Activated CD8-positive, alpha-beta memory T cell treated with anti-CD3 and anti-CD28 coated beads, Interleukin-2, amount 10 ng/mL, durations not matched to agents 7 days and 5 days (primary cell): ENCODE data around the gene MOGAT1. TPM values are rescaled to one million over a fixed set of nuclear protein-coding genes. Genes with fewer than 3 reads are reported as not detected.
"Not testable (repeated sequence)": the region's sequence is repeated elsewhere in the genome, so short reads cannot be mapped to it uniquely, and the experiment has no call there.

Experiments used
- ATAC-seq: fragments of 150-1000 bp; cut with Tn5 transposase; one replicate; pipeline ENCODE4 v1.10.0; 2021; ENCODE audit warnings: moderate library complexity
- CTCF ChIA-PET: fragments of 350-600 bp; sonication (Branson Sonifier 250); formaldehyde crosslinking; loops from one replicate; lab custom pipeline; 2021; ENCODE audit warnings: antibody characterized with exemption; lab: Charles Lee
- DNase-seq: peaks from one replicate; pipeline ENCODE4 v3.0.0-alpha.2; 2020
- H3K27ac Mint-ChIP-seq: one replicate; pipeline ENCODE4 v1.8.0; 2021; ENCODE audit warnings: mild to moderate bottlenecking, mixed read lengths
- H3K27me3 Mint-ChIP-seq: one replicate; pipeline ENCODE4 v1.8.0; 2021; ENCODE audit warnings: mixed read lengths
- H3K36me3 Mint-ChIP-seq: one replicate; pipeline ENCODE4 v1.8.0; 2021; ENCODE audit warnings: mild to moderate bottlenecking, mixed read lengths
- H3K4me1 Mint-ChIP-seq: one replicate; pipeline ENCODE4 v1.8.0; 2021; ENCODE audit warnings: mixed read lengths
- H3K4me3 Mint-ChIP-seq: one replicate; pipeline ENCODE4 v1.8.0; 2021; ENCODE audit warnings: mild to moderate bottlenecking, moderate library complexity, mixed read lengths
- H3K9me3 Mint-ChIP-seq: one replicate; pipeline ENCODE4 v1.8.0; 2022; ENCODE audit warnings: low read depth, mixed read lengths
- total RNA-seq, 2 experiments: library from RNA; stranded (reverse); gene quantifications; one replicate each; pipeline ENCODE4 v1.2.3, GENCODE V29; 2021

MOGAT1 gene
- total RNA-seq, 2 experiments from 2014 or later, result not detected

- DNase-seq, result no peak
- no peak for ATAC-seq
- H3K9me3 Mint-ChIP-seq, result no peaks in the 10 kb centered on the region
- H3K36me3 Mint-ChIP-seq, result no peaks in the 10 kb centered on the region
- CTCF ChIA-PET, result interaction anchor here (1.0 kb wide), 1 partner anchor 220 kb away, joined by 3 read pairs; no protein-coding TSS in a partner anchor
- H3K27ac Mint-ChIP-seq, result no peak overlapping the region
- no peak overlapping the region for H3K4me3 Mint-ChIP-seq
- peaks cover 50% of the 10 kb centered on the region for H3K27me3 Mint-ChIP-seq
- H3K4me1 Mint-ChIP-seq, result no peaks in the 10 kb centered on the region
Measured at GRCh38 chr2:222683805-222684204, 12.3 kb downstream of the MOGAT1 start.

DNA sequence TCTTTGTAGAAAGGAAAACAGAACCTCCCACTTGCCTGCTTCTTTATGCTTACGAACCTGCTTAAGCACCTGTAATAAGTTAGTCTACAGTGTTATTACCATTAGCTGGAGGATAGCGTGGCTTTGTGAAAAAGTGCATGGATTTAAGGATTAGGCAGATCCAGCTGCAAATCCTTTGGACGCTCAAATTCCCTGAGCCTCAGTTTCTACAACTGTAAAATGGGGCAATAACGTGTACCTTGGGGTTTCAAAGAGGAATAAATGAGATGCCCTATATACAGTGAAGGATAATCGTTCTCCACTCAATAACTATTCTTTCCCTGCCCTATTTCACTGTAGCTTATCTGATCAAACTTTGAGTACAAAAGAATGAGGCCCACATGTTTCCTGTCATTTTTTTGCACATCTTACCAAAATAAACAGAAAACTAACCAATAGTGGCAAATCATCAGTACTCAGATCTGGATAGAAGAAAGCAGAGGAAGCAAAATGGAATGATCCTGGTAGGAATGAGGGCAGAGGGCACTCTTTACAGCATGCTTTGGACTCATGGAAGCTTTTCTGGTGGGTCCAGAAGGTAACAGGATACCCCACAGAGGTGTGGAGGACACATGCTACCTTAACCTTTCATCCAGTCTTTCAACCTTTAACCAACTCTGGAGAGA is 14.8 kb downstream of the MOGAT1 start:
- H3K36me3 Mint-ChIP-seq, result no peaks in the 10 kb centered on the region
- no peak overlapping the region for H3K27ac Mint-ChIP-seq
- ATAC-seq, result no peak
- H3K4me3 Mint-ChIP-seq, result no peak overlapping the region
- CTCF ChIA-PET, result interaction anchor here (0.9 kb wide), 1 partner anchor 9 kb away, joined by 3 read pairs; no protein-coding TSS in a partner anchor
- no peak for DNase-seq
- peaks cover 30% of the 10 kb centered on the region for H3K27me3 Mint-ChIP-seq
- H3K4me1 Mint-ChIP-seq, result peaks cover 4% of the 10 kb centered on the region
- no peaks in the 10 kb centered on the region for H3K9me3 Mint-ChIP-seq

DNA sequence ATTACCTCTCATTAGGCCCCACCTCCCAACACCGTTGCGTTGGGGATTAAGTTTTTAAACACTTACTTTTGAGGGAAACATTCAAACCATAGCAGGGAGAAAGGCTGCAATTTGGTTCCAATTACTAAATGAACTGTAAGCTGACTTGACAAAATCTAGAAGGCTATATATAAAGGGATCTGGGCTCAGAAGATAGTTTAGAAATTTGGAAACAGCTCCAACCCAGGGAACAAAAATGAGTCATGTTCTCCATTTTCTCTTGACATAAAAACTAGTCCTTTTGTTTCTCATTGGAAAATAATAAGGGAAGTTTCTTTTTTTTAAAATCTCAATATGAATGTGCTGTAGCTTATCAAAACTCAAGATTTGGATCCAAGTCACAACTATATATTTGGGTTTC is 17.5 kb downstream of the MOGAT1 start:
- no peaks in the 10 kb centered on the region for H3K9me3 Mint-ChIP-seq
- ATAC-seq, result no peak
- H3K4me3 Mint-ChIP-seq, result no peak overlapping the region
- peaks cover 19% of the 10 kb centered on the region for H3K27me3 Mint-ChIP-seq
- no peak for DNase-seq
- H3K4me1 Mint-ChIP-seq, result peaks cover 4% of the 10 kb centered on the region
- CTCF ChIA-PET, result interaction anchor here (1.3 to 2.2 kb wide), 2 partner anchors 10 to 250 kb away, joined by 4 to 9 read pairs; no protein-coding TSS in a partner anchor
- H3K27ac Mint-ChIP-seq, result no peak overlapping the region
- no peaks in the 10 kb centered on the region for H3K36me3 Mint-ChIP-seq

DNA sequence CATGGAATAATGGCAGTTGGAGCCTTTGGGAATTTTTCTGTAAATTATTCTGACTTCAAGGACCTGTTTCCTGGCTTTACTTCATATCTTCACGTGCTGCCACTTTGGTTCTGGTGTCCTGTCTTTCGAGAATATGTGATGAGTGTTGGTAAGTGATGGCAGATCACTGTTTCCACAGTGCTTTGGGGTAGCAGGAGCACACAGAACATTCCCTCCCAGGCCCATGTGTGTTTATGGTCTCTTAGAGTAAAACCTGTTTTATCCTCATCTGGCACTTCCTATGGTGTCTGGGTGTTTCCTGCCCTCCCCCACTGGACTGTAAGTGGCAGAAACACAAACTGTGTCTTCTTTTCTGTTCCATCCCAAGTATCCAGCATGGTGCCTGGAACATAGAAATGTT is 17.9 kb downstream of the MOGAT1 start:
- Mint-ChIP-seq H3K9me3 (no peaks in the 10 kb centered on the region), H3K27ac (no peak overlapping the region), H3K36me3 (no peaks in the 10 kb centered on the region), H3K4me3 (no peak overlapping the region), H3K27me3 (peaks cover 19% of the 10 kb centered on the region), H3K4me1 (peaks cover 4% of the 10 kb centered on the region)
- DNase-seq (no peak), ATAC-seq (no peak)
- CTCF ChIA-PET, result interaction anchor here (1.1 to 3.5 kb wide), 8 partner anchors 10 to 250 kb away, joined by 3 to 43 read pairs (median 10); partner anchors contain the start of gene FARSB

DNA sequence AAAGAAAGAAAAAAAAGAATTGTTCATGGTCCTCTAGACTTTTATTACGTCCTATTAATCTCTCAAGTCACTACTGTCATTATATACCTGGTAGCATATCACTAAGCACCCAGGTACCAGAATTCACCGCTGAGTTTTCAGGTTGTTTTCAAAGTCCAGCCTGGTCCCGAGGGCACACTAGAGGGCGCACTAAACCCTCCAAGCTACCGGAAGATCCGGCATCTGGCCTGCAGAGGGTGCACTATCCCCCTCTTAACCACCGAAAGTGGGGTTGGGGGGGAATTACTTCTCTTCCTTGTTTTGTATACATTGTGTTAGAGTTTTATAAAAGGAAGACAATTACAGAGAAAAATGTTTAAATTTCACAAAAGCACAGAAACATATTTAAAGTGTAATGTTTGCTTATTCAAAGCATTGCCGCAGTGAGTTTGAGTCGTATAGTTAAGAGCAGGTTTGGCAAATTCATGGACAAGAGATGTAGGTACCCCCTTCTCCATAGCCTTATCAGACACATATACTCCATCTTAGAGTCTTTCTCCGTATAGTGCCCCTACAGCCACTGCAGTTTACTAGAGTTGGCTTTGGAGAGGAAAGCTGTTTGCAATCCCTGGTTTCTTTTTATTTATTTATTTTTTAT is 19.2 kb downstream of the MOGAT1 start:
- DNase-seq (peak; percentile 84), ATAC-seq (peak; percentile 96)
- Mint-ChIP-seq H3K9me3 (no peaks in the 10 kb centered on the region), H3K4me3 (no peak overlapping the region), H3K36me3 (no peaks in the 10 kb centered on the region), H3K27ac (no peak overlapping the region), H3K4me1 (peaks cover 8% of the 10 kb centered on the region), H3K27me3 (peaks cover 19% of the 10 kb centered on the region)
- CTCF ChIA-PET, result interaction anchor here (0.6 to 3.5 kb wide), 41 partner anchors 9 to 257 kb away, joined by 3 to 43 read pairs (median 4); partner anchors contain the start of genes FARSB and MOGAT1

GRCh38 chr2:222693413-222693812 is 22.0 kb downstream of the MOGAT1 start:
- H3K27me3 Mint-ChIP-seq, result peaks cover 22% of the 10 kb centered on the region
- H3K27ac Mint-ChIP-seq, H3K9me3 Mint-ChIP-seq, DNase-seq, H3K36me3 Mint-ChIP-seq, CTCF ChIA-PET, H3K4me1 Mint-ChIP-seq, H3K4me3 Mint-ChIP-seq, ATAC-seq: not testable (repeated sequence)

GRCh38 chr2:222693837-222694236 is 22.4 kb downstream of the MOGAT1 start:
- H3K27me3 Mint-ChIP-seq, result peaks cover 24% of the 10 kb centered on the region
- no peak overlapping the region for H3K4me3 Mint-ChIP-seq
- no peaks in the 10 kb centered on the region for H3K36me3 Mint-ChIP-seq
- ATAC-seq, result peak; percentile 48
- CTCF ChIA-PET, result interaction anchor here (1.0 kb wide), 1 partner anchor 210 kb away, joined by 4 read pairs; no protein-coding TSS in a partner anchor
- peaks cover 10% of the 10 kb centered on the region for H3K4me1 Mint-ChIP-seq
- no peak for DNase-seq
- no peaks in the 10 kb centered on the region for H3K9me3 Mint-ChIP-seq
- H3K27ac Mint-ChIP-seq, result no peak overlapping the region

GRCh38 chr2:222698276-222698675 is 26.8 kb downstream of the MOGAT1 start:
- Mint-ChIP-seq H3K4me1 (peaks cover 21% of the 10 kb centered on the region), H3K27me3 (peaks cover 54% of the 10 kb centered on the region)

DNA sequence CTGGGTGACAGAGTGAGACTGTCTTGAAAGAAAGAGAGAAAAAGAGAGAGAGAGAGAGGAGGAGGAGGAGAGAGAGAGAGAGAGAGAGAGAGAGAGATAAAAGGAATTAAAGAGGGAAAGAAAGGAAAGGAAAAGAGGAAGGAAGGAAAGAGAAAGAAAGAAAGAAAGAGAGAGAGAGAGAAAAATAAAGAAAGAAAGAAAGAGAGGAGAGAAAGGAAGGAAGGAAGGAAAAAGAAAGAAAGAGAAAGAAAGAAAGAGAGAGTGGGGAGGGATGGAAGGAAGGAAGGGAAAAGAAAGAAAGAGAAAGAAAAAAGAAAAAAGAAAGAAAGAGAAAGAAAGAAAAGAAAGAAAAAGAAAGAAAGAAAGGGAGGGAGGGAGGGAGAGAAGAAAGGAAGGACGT is 29.8 kb downstream of the MOGAT1 start:
- H3K27ac Mint-ChIP-seq, result no peak overlapping the region

More at GRCh38 chr2:222698276-222698675, 26.8 kb downstream of the MOGAT1 start:
- H3K4me3 Mint-ChIP-seq, result no peak overlapping the region
- CTCF ChIA-PET, result interaction anchor here (1.3 to 2.3 kb wide), 2 partner anchors 8 to 9 kb away, joined by 5 to 21 read pairs; no protein-coding TSS in a partner anchor
- no peaks in the 10 kb centered on the region for H3K9me3 Mint-ChIP-seq
- DNase-seq (no peak), ATAC-seq (no peak)
- no peak overlapping the region for H3K27ac Mint-ChIP-seq
- H3K36me3 Mint-ChIP-seq, result no peaks in the 10 kb centered on the region

GRCh38 chr2:222701721-222702131 is 30.3 kb downstream of the MOGAT1 start:
- Mint-ChIP-seq H3K36me3 (no peaks in the 10 kb centered on the region), H3K9me3 (no peaks in the 10 kb centered on the region), H3K27ac (peak overlapping the region; percentile 39), H3K27me3 (peaks cover 58% of the 10 kb centered on the region), H3K4me1 (peaks cover 16% of the 10 kb centered on the region), H3K4me3 (peak overlapping the region; percentile 54)
- DNase-seq (peak; percentile 74), ATAC-seq (peak; percentile 92)
- CTCF ChIA-PET, result interaction anchor here (0.8 kb wide), 1 partner anchor 11 kb away, joined by 3 read pairs; no protein-coding TSS in a partner anchor

More for the DNA sequence above, 29.8 kb downstream of the MOGAT1 start:
- Mint-ChIP-seq H3K27me3 (peaks cover 60% of the 10 kb centered on the region), H3K4me3 (peak overlapping the region; percentile 54), H3K36me3 (no peaks in the 10 kb centered on the region), H3K4me1 (peaks cover 16% of the 10 kb centered on the region), H3K9me3 (no peaks in the 10 kb centered on the region)
- no peak for ATAC-seq
- CTCF ChIA-PET, result interaction anchor here (0.6 to 0.8 kb wide), 2 partner anchors 11 to 233 kb away, joined by 3 read pairs; no protein-coding TSS in a partner anchor
- no peak for DNase-seq

DNA sequence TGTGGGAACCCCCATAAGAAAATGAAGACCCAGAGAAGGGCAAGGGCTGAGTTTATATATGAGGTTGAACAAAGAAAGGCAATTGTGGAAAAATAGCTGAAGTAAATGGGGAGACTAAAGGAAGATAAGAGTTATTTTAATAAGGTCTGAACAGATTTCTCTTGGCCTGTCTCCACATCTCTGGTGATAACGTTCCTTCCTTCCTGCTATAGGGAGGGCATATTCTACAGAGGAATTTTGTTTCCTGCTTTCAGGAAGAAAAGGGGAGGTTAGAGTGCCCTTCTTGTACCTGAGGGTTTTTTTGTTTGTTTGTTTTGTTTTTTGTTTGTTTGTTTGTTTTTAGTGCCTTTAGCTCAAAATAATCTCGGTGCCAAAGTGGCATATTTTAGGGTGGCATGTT is 31.6 kb downstream of the MOGAT1 start:
- no peak overlapping the region for H3K27ac Mint-ChIP-seq
- DNase-seq (no peak), ATAC-seq (no peak)
- H3K9me3 Mint-ChIP-seq, result no peaks in the 10 kb centered on the region
- H3K27me3 Mint-ChIP-seq, result peaks cover 53% of the 10 kb centered on the region
- peaks cover 27% of the 10 kb centered on the region for H3K4me1 Mint-ChIP-seq
- CTCF ChIA-PET, result interaction anchor here (1.3 to 1.9 kb wide), 3 partner anchors 13 to 237 kb away, joined by 5 to 10 read pairs (median 7); no protein-coding TSS in a partner anchor
- H3K4me3 Mint-ChIP-seq, result no peak overlapping the region
- H3K36me3 Mint-ChIP-seq, result no peaks in the 10 kb centered on the region

GRCh38 chr2:222703886-222704285 is 32.4 kb downstream of the MOGAT1 start:
- Mint-ChIP-seq H3K27ac (no peak overlapping the region), H3K9me3 (no peaks in the 10 kb centered on the region), H3K36me3 (no peaks in the 10 kb centered on the region), H3K4me3 (no peak overlapping the region), H3K4me1 (peaks cover 29% of the 10 kb centered on the region), H3K27me3 (peaks cover 48% of the 10 kb centered on the region)
- ATAC-seq (no peak), DNase-seq (no peak)
- CTCF ChIA-PET, result interaction anchor here (1.0 to 1.9 kb wide), 4 partner anchors 12 to 236 kb away, joined by 3 to 10 read pairs (median 6); no protein-coding TSS in a partner anchor

GRCh38 chr2:222706616-222707015 is 35.2 kb downstream of the MOGAT1 start:
- Mint-ChIP-seq H3K27me3 (peaks cover 55% of the 10 kb centered on the region), H3K4me3 (no peak overlapping the region)

More at GRCh38 chr2:222706616-222707015, 35.2 kb downstream of the MOGAT1 start:
- ATAC-seq (no peak), DNase-seq (no peak)
- Mint-ChIP-seq H3K4me1 (peaks cover 27% of the 10 kb centered on the region), H3K9me3 (no peaks in the 10 kb centered on the region), H3K27ac (no peak overlapping the region), H3K36me3 (no peaks in the 10 kb centered on the region)
- CTCF ChIA-PET, result interaction anchor here (1.8 to 3.4 kb wide), 6 partner anchors 10 to 202 kb away, joined by 5 to 21 read pairs (median 12); no protein-coding TSS in a partner anchor
